Measurements from ENCODE around the gene SLC25A1.

Gene SLC25A1

GRCh38 chr22:19180234-19180633 lies 1.7 kb upstream of the SLC25A1 start:
- H3K4me1 ChIP-seq (ENCODE audit: control insufficient read depth, insufficient read depth, low read length): peaks cover 6% of the 10 kb centered on the region
- no peak overlapping the region for H3K27ac ChIP-seq (ENCODE audit: low read depth, low read length)
- H3K27me3 ChIP-seq (ENCODE audit: control insufficient read depth, insufficient read depth, low read length): no peaks in the 10 kb centered on the region
- no peak overlapping the region for H3K4me3 ChIP-seq (ENCODE audit: low read depth, low read length)
- peaks cover 17% of the 10 kb centered on the region for H3K36me3 ChIP-seq (ENCODE audit: control insufficient read depth, insufficient read depth, low read length)
- H3K9me3 ChIP-seq (ENCODE audit: control insufficient read depth, insufficient read depth, low read length): no peaks in the 10 kb centered on the region
- no peak overlapping the region for H3K9ac ChIP-seq (ENCODE audit: low read depth, low read length)

- H3K9me3 ChIP-seq (ENCODE audit: control insufficient read depth, insufficient read depth, low read length): no peaks in the 10 kb centered on the region
- H3K4me3 ChIP-seq (ENCODE audit: low read depth, low read length): peak overlapping the region; percentile 90
- peak overlapping the region; percentile 82 for H3K27ac ChIP-seq (ENCODE audit: low read depth, low read length)
- H3K27me3 ChIP-seq (ENCODE audit: control insufficient read depth, insufficient read depth, low read length): no peaks in the 10 kb centered on the region
- H3K4me1 ChIP-seq (ENCODE audit: control insufficient read depth, insufficient read depth, low read length): peaks cover 11% of the 10 kb centered on the region
- H3K36me3 ChIP-seq (ENCODE audit: control insufficient read depth, insufficient read depth, low read length): peaks cover 17% of the 10 kb centered on the region
- H3K9ac ChIP-seq (ENCODE audit: low read depth, low read length): no peak overlapping the region
These were observed 1.0 kb upstream of the SLC25A1 start for GRCh38 chr22:19179497-19180048.

DNA sequence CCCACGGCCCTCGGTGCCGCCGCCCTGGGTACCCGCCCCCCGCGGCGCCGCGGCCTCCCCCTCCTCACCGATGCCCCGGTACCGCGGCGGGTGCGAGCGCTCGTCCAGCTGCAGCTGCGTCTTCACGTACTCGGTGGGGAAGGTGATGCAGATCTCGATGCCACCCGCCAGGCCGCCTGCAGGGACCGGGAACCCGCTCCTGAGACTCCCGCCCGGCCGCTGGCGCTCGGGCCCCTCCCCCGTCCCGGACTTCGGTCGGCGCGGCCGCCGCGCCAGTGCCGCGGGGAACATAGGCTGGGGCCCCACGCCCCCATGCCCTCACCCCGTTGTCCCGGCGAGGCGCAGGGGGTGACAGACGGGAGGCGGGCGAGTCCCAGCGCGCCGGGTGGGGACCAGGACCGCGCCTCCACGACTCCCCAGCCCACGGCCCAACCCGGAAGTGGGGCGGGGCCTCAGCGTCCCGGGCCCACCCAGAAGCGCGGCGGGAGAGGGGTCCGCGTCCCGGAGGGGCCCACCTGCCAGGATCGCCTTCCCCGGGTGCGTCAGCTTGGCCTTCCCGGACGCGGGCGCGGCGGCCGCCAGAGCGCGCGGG lies 375 bp downstream of the SLC25A1 start:
- Histone ChIP-seq H3K9me3 (ENCODE audit: control insufficient read depth, insufficient read depth, low read length) (no peaks in the 10 kb centered on the region), H3K4me1 (ENCODE audit: control insufficient read depth, insufficient read depth, low read length) (peaks cover 20% of the 10 kb centered on the region), H3K9ac (ENCODE audit: low read depth, low read length) (peak overlapping the region; percentile 83), H3K36me3 (ENCODE audit: control insufficient read depth, insufficient read depth, low read length) (peaks cover 30% of the 10 kb centered on the region), H3K27me3 (ENCODE audit: control insufficient read depth, insufficient read depth, low read length) (no peaks in the 10 kb centered on the region), H3K4me3 (ENCODE audit: low read depth, low read length) (peak overlapping the region; percentile 90), H3K27ac (ENCODE audit: low read depth, low read length) (peak overlapping the region; percentile 78)

DNA sequence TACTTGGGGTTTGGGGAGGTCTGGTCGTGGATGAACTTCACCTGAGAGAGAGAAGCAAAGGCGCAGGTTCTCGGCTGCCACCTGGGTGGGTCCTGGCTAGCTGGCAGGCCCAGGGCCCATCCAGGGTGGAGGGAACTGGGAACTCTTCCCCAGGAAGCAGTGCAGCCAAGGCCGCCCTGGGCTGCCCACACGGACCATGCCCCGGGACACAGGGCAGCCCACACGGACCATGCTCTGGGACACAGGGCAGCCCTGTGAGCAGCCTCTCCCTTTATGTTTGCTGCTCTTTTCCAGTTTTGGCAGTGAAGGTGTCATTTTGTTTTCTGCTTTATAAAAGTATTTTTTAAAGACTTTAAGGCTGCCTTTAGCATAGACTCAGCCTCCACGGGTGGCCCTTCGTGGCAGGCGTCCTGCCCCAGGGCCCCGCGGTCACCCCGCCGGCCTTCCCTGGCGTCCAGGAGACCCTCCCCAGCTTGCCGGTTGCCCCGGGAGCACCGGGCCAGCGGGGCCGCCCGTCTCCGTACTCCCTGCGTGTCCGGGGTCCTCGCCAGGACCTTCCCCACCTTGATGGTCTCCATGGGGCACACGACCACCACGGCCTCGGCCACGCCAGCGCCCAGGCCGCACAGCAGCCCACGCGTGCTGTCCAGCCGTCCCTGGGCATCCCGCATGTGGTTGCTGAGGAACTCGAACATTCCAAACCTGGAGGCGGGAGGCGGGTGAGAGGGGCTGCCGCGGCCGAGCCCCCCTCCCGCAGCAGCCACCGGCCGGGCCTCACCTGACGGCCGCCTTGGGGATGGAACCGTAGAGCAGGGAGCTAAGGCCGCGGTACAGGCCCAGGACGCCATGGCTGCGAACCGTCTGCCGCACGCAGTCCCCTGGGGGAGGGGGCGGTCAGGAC lies 1.1 kb downstream of the SLC25A1 start:
- Histone ChIP-seq H3K36me3 (ENCODE audit: control insufficient read depth, insufficient read depth, low read length) (peaks cover 33% of the 10 kb centered on the region), H3K27ac (ENCODE audit: low read depth, low read length) (peak overlapping the region; percentile 78), H3K4me1 (ENCODE audit: control insufficient read depth, insufficient read depth, low read length) (peaks cover 28% of the 10 kb centered on the region), H3K4me3 (ENCODE audit: low read depth, low read length) (peak overlapping the region; percentile 90), H3K9ac (ENCODE audit: low read depth, low read length) (peak overlapping the region; percentile 83; the same call in 1 of the 2 replicates), H3K9me3 (ENCODE audit: control insufficient read depth, insufficient read depth, low read length) (no peaks in the 10 kb centered on the region), H3K27me3 (ENCODE audit: control insufficient read depth, insufficient read depth, low read length) (no peaks in the 10 kb centered on the region)

DNA sequence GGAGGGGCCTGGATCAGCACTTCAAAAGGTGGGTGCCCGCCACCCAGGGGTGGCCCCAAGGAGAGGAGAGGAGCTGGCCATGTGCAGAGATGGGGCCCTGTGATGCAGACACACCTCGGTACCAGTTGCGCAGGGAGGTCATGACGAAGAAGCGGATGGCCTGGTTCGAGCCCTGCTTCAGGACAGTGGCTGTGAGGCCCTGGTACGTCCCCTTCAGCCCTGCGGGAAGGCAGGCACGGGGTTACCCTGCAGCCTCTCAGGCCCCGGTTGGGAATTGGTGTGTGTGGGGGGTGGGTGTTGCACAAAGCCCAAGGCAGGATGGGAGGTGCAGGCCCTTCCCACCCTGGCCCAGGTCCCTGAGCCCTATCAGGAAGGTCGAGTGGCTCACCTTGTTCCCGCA lies 1.8 kb downstream of the SLC25A1 start:
- no peaks in the 10 kb centered on the region for H3K27me3 ChIP-seq (ENCODE audit: control insufficient read depth, insufficient read depth, low read length)
- no peaks in the 10 kb centered on the region for H3K9me3 ChIP-seq (ENCODE audit: control insufficient read depth, insufficient read depth, low read length)
- H3K4me1 ChIP-seq (ENCODE audit: control insufficient read depth, insufficient read depth, low read length): peaks cover 29% of the 10 kb centered on the region
- peaks cover 33% of the 10 kb centered on the region for H3K36me3 ChIP-seq (ENCODE audit: control insufficient read depth, insufficient read depth, low read length)
- no peak overlapping the region for H3K9ac ChIP-seq (ENCODE audit: low read depth, low read length)
- H3K27ac ChIP-seq (ENCODE audit: low read depth, low read length): no peak overlapping the region
- no peak overlapping the region for H3K4me3 ChIP-seq (ENCODE audit: low read depth, low read length)

GRCh38 chr22:19176175-19176643 lies 2.3 kb downstream of the SLC25A1 start:
- H3K4me3 ChIP-seq (ENCODE audit: low read depth, low read length): no peak overlapping the region
- H3K4me1 ChIP-seq (ENCODE audit: control insufficient read depth, insufficient read depth, low read length): peaks cover 29% of the 10 kb centered on the region
- peak overlapping the region; percentile 51 for H3K27ac ChIP-seq (ENCODE audit: low read depth, low read length)
- no peaks in the 10 kb centered on the region for H3K9me3 ChIP-seq (ENCODE audit: control insufficient read depth, insufficient read depth, low read length)
- no peaks in the 10 kb centered on the region for H3K27me3 ChIP-seq (ENCODE audit: control insufficient read depth, insufficient read depth, low read length)
- H3K9ac ChIP-seq (ENCODE audit: low read depth, low read length): no peak overlapping the region
- H3K36me3 ChIP-seq (ENCODE audit: control insufficient read depth, insufficient read depth, low read length): peaks cover 33% of the 10 kb centered on the region

DNA sequence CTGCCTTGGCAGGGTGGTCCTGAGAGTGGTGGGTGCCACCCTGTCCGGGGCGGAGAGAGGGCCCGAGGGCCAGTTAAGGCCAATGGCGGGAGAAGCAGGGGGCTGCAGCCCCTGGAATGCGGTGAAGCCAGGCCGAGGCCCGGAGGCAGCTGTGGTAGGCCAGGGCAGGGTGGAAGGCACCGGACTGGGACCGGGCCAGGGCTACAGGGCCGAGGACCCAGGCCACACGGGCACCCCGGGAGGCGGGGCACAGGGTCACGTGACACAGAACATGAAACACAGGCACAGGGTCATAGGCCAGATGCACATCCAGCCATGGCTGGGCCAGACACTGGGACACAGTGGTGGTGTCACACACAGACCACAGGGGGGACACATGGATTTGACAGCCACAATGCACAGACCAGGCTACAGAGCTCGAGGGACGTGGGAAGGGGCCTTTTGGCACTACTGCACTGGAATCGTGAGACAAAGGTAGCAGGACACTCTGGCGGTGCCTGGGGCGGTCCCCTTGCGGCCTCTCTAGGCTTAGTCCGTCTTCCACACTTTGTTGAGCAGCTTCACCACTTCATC lies 2.8 kb downstream of the SLC25A1 start:
- Histone ChIP-seq H3K9me3 (ENCODE audit: control insufficient read depth, insufficient read depth, low read length) (no peaks in the 10 kb centered on the region), H3K4me3 (ENCODE audit: low read depth, low read length) (no peak overlapping the region), H3K36me3 (ENCODE audit: control insufficient read depth, insufficient read depth, low read length) (peaks cover 33% of the 10 kb centered on the region), H3K27ac (ENCODE audit: low read depth, low read length) (peak overlapping the region; percentile 51), H3K9ac (ENCODE audit: low read depth, low read length) (no peak overlapping the region), H3K4me1 (ENCODE audit: control insufficient read depth, insufficient read depth, low read length) (peaks cover 32% of the 10 kb centered on the region), H3K27me3 (ENCODE audit: control insufficient read depth, insufficient read depth, low read length) (peaks cover 3% of the 10 kb centered on the region)

GRCh38 chr22:19175026-19175601 lies 3.4 kb downstream of the SLC25A1 start:
- Histone ChIP-seq H3K27ac (ENCODE audit: low read depth, low read length) (peak overlapping the region; percentile 84), H3K9ac (ENCODE audit: low read depth, low read length) (0 out of 2 replicates have a peak overlapping the region, but pooled peaks have one; percentile 34)

GRCh38 chr22:19174106-19175025 lies 4.2 kb downstream of the SLC25A1 start:
- H3K9ac ChIP-seq (ENCODE audit: low read depth, low read length): 0 out of 2 replicates have a peak overlapping the region, but pooled peaks have one; percentile 34
- peaks cover 33% of the 10 kb centered on the region for H3K36me3 ChIP-seq (ENCODE audit: control insufficient read depth, insufficient read depth, low read length)
- H3K27ac ChIP-seq (ENCODE audit: low read depth, low read length): peak overlapping the region; percentile 84
- H3K27me3 ChIP-seq (ENCODE audit: control insufficient read depth, insufficient read depth, low read length): peaks cover 16% of the 10 kb centered on the region
- H3K4me1 ChIP-seq (ENCODE audit: control insufficient read depth, insufficient read depth, low read length): peaks cover 38% of the 10 kb centered on the region
- H3K9me3 ChIP-seq (ENCODE audit: control insufficient read depth, insufficient read depth, low read length): no peaks in the 10 kb centered on the region
- 0 out of 2 replicates have a peak overlapping the region, but pooled peaks have one; percentile 2 for H3K4me3 ChIP-seq (ENCODE audit: low read depth, low read length)

More at GRCh38 chr22:19175026-19175601, 3.4 kb downstream of the SLC25A1 start:
- Histone ChIP-seq H3K36me3 (ENCODE audit: control insufficient read depth, insufficient read depth, low read length) (peaks cover 33% of the 10 kb centered on the region), H3K4me3 (ENCODE audit: low read depth, low read length) (no peak overlapping the region), H3K9me3 (ENCODE audit: control insufficient read depth, insufficient read depth, low read length) (no peaks in the 10 kb centered on the region), H3K27me3 (ENCODE audit: control insufficient read depth, insufficient read depth, low read length) (peaks cover 9% of the 10 kb centered on the region), H3K4me1 (ENCODE audit: control insufficient read depth, insufficient read depth, low read length) (peaks cover 33% of the 10 kb centered on the region)

All from HUES48 (cell line).